Ovary (tissue), 3 donors: ENCODE measurements around the gene TMEM30B.

Source experiments
- POLR2A ChIP-seq: fragments of 450-650 bp; IDR thresholded peaks from one replicate; pipeline ENCODE4 v1.6.1; 2017; ENCODE audit warnings: antibody characterized with exemption, mild to moderate bottlenecking, moderate library complexity
- TF ChIP-seq, protein P1 (sequence below), 3 donors: fragments of 450-650 bp in 2 of 3; fragments of 200-600 bp in 1 of 3; IDR thresholded peaks; one replicate each; pipeline versions ENCODE4 v1.5.1 to v1.8.0; 2016 to 2022; ENCODE audit warnings: antibody characterized with exemption in 3 of 3, mild to moderate bottlenecking in 1 of 3
- donor health status: DM: no; HTN: no; CAD: no.

DNA sequence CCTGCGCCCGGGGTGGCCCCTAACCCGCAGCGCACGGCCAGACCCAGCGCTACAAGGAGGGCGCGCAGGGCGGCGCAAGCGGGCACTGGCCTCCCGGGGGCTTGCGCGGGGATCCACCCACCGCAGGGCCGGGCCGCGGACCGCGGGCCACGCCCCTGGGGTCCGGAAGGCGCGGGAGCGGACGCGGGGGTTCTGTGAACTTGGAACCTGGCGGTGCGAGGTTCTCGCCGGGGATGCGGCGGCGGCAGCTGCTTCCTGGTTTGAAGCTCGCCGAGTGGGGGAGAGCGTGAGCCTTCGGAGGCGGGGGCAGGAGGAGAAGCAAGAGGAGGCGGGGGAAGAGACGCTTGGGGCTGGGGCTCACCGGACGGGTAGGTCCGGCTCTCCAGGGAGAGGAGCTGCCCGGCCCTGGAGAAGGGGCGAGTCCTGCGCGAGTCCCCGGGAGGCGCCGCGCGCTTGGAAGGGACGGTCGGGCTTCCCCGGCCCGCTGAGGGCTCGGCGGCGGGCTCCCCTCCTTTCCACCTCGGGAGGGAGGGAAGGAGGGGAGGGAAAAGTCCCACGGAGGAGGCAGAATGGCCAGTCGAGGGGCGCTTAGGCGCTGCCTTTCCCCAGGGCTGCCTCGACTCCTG lies 40.4 kb upstream of the TMEM30B start, which contains the start of gene PRKCH:
- TF ChIP-seq POLR2A = no peak
- TF ChIP-seq, protein P1, sequence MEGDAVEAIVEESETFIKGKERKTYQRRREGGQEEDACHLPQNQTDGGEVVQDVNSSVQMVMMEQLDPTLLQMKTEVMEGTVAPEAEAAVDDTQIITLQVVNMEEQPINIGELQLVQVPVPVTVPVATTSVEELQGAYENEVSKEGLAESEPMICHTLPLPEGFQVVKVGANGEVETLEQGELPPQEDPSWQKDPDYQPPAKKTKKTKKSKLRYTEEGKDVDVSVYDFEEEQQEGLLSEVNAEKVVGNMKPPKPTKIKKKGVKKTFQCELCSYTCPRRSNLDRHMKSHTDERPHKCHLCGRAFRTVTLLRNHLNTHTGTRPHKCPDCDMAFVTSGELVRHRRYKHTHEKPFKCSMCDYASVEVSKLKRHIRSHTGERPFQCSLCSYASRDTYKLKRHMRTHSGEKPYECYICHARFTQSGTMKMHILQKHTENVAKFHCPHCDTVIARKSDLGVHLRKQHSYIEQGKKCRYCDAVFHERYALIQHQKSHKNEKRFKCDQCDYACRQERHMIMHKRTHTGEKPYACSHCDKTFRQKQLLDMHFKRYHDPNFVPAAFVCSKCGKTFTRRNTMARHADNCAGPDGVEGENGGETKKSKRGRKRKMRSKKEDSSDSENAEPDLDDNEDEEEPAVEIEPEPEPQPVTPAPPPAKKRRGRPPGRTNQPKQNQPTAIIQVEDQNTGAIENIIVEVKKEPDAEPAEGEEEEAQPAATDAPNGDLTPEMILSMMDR (IDR thresholded peaks at IDR 0.05) = no peak
